Mucosa of stomach (tissue), 1 donor: Measurements from ENCODE around the gene MAGOH.

Source experiments
- H3K27me3 ChIP-seq: one replicate; pipeline ENCODE4 v1.7.0; 2013; ENCODE audit warnings: mild to moderate bottlenecking, low read length; ENCODE audit not compliant: control insufficient read depth, insufficient read depth
- H3K36me3 ChIP-seq: one replicate; pipeline ENCODE4 v1.7.0; 2013; ENCODE audit warnings: low read length; ENCODE audit not compliant: control insufficient read depth, insufficient read depth
- H3K4me1 ChIP-seq: one replicate; pipeline ENCODE4 v1.7.0; 2013; ENCODE audit warnings: mild to moderate bottlenecking, low read length; ENCODE audit not compliant: control insufficient read depth, insufficient read depth
- H3K4me3 ChIP-seq: one replicate; pipeline ENCODE4 v1.7.0; 2013; ENCODE audit warnings: low read length
- H3K9ac ChIP-seq: one replicate; pipeline ENCODE4 v1.7.0; 2013; ENCODE audit warnings: mild to moderate bottlenecking, low read length, moderate library complexity
- H3K9me3 ChIP-seq: one replicate; pipeline ENCODE4 v1.7.0; 2013; ENCODE audit warnings: mild to moderate bottlenecking, low read length, moderate library complexity; ENCODE audit not compliant: control insufficient read depth
- donor health status: Pancreatic carcinoma.

Gene MAGOH

DNA sequence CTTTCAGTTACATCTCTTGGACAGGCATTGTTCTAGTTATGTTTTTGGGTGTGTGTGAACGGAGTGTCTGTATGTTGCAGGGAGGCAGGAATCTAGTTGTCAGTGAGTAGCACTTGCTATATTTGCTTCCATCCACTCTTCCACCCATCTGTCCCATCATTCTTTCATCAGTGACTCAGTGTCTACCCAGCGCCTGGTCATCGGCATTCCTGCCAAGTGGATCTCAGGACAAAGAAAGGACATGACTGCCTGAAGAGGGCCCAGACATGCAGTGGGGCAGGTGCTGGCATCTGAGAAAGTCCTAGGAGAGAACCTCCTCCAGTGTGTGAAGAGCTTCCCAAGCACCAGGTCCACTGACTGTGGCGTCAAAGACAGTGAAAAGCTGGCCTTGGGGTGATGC, 27.3 kb upstream of the MAGOH start:
- H3K9me3 ChIP-seq: no peaks in the 10 kb centered on the region
- H3K9ac ChIP-seq: no peak overlapping the region
- H3K27me3 ChIP-seq: no peaks in the 10 kb centered on the region
- no peak overlapping the region for H3K4me3 ChIP-seq
- H3K4me1 ChIP-seq: no peaks in the 10 kb centered on the region
- H3K36me3 ChIP-seq: no peaks in the 10 kb centered on the region

DNA sequence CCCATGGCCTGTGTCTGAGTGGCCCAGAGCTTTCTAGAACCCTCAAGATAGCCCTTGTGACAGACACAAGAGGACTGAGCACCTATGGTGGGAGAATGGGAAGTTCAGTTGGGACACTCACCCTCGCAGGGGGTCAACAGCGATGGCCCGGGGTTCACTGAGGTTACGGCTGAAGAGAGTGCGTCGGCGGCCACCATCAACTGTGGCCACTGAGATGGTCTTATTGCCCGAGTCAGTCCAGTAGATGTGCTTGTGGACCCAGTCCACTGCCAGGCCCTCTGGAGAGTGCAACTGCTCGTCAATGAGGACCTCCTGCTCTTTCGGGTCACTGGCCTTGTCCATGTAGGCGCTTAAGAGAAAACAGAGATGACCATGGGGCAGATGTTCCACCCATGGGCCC, 25.7 kb upstream of the MAGOH start:
- no peak overlapping the region for H3K9ac ChIP-seq
- H3K36me3 ChIP-seq: no peaks in the 10 kb centered on the region

GRCh38 chr1:53262000-53262399, 23.7 kb upstream of the MAGOH start:
- H3K36me3 ChIP-seq: no peaks in the 10 kb centered on the region
- no peaks in the 10 kb centered on the region for H3K9me3 ChIP-seq
- H3K27me3 ChIP-seq: no peaks in the 10 kb centered on the region
- no peak overlapping the region for H3K9ac ChIP-seq
- no peak overlapping the region for H3K4me3 ChIP-seq
- H3K4me1 ChIP-seq: peaks cover 12% of the 10 kb centered on the region

More for the DNA sequence above, 25.7 kb upstream of the MAGOH start:
- Histone ChIP-seq H3K4me1 (no peaks in the 10 kb centered on the region), H3K4me3 (no peak overlapping the region), H3K27me3 (no peaks in the 10 kb centered on the region), H3K9me3 (no peaks in the 10 kb centered on the region)

DNA sequence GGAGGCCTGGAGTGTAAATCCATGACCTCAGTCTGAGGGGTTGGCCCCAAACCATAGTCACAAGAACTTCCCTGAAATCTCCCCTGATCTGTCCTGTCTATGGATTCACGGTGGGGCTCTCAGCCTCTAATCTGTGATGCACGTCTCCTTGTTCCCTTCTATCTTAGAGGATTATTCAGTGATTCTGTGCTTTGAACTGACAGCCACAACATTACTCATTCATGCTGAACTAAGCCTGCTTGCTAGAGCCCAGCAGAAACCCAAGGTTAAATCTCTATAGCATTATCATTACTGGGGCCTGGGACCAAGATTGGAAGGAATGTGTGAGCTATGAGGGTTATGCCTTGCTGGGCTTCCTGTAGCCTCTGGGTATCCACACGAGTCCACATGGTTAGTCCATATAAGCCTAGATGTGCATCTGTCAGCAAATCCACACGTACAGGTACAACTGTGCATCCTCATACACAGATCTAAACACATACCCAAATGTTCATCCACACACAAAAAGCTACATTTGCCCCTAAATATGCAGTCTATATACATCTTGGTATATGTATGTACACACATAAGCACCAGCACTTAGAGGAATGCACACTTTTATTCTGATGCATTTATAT, 22.4 kb upstream of the MAGOH start:
- H3K36me3 ChIP-seq: no peaks in the 10 kb centered on the region
- H3K4me3 ChIP-seq: no peak overlapping the region
- H3K4me1 ChIP-seq: peaks cover 17% of the 10 kb centered on the region
- H3K9ac ChIP-seq: no peak overlapping the region
- no peaks in the 10 kb centered on the region for H3K9me3 ChIP-seq
- no peaks in the 10 kb centered on the region for H3K27me3 ChIP-seq

- Histone ChIP-seq H3K27me3 (no peaks in the 10 kb centered on the region), H3K9ac (no peak overlapping the region), H3K9me3 (no peaks in the 10 kb centered on the region), H3K4me1 (peaks cover 17% of the 10 kb centered on the region), H3K36me3 (no peaks in the 10 kb centered on the region), H3K4me3 (no peak overlapping the region)
Observed at GRCh38 chr1:53259932-53260331, 21.6 kb upstream of the MAGOH start.

DNA sequence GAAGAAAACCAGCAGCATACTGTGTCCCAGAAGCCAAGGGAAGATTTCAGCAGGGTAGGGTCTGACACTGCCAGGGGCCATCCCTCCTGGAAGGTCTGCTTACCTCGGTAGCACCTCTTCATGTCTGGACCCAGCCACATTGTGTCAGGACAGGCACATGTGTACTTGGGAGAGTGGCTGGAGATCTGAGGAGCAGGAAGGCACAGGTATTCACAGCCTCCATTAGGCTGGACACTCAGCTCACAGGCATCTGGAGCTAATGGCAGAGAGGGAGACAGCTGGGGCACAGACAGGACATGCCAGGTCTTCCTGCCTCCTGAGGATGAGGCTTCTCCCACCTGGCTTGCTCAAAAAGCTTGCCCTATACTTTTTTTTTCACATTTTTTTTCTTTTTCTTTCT, 19.9 kb upstream of the MAGOH start:
- Histone ChIP-seq H3K27me3 (no peaks in the 10 kb centered on the region), H3K4me1 (peaks cover 17% of the 10 kb centered on the region), H3K4me3 (no peak overlapping the region), H3K36me3 (no peaks in the 10 kb centered on the region), H3K9me3 (no peaks in the 10 kb centered on the region), H3K9ac (no peak overlapping the region)

GRCh38 chr1:53257454-53258081, 19.2 kb upstream of the MAGOH start:
- H3K36me3 ChIP-seq: no peaks in the 10 kb centered on the region
- no peaks in the 10 kb centered on the region for H3K27me3 ChIP-seq
- H3K4me3 ChIP-seq: peak overlapping the region; percentile 9
- peaks cover 17% of the 10 kb centered on the region for H3K4me1 ChIP-seq
- no peaks in the 10 kb centered on the region for H3K9me3 ChIP-seq
- H3K9ac ChIP-seq: no peak overlapping the region

- H3K4me3 ChIP-seq: peak overlapping the region; percentile 9
- no peaks in the 10 kb centered on the region for H3K9me3 ChIP-seq
- no peaks in the 10 kb centered on the region for H3K36me3 ChIP-seq
- no peak overlapping the region for H3K9ac ChIP-seq
- no peaks in the 10 kb centered on the region for H3K27me3 ChIP-seq
- H3K4me1 ChIP-seq: peaks cover 17% of the 10 kb centered on the region
Observed at GRCh38 chr1:53256511-53257453, 18.5 kb upstream of the MAGOH start.

- H3K4me3 ChIP-seq: no peak overlapping the region
- H3K27me3 ChIP-seq: no peaks in the 10 kb centered on the region
- no peaks in the 10 kb centered on the region for H3K9me3 ChIP-seq
- no peak overlapping the region for H3K9ac ChIP-seq
- no peaks in the 10 kb centered on the region for H3K36me3 ChIP-seq
- H3K4me1 ChIP-seq: peaks cover 17% of the 10 kb centered on the region
Observed at GRCh38 chr1:53255031-53255430, 16.7 kb upstream of the MAGOH start.

- H3K4me1 ChIP-seq: peaks cover 24% of the 10 kb centered on the region
- H3K9ac ChIP-seq: no peak overlapping the region
- no peaks in the 10 kb centered on the region for H3K9me3 ChIP-seq
- H3K36me3 ChIP-seq: no peaks in the 10 kb centered on the region
- H3K27me3 ChIP-seq: no peaks in the 10 kb centered on the region
- no peak overlapping the region for H3K4me3 ChIP-seq
Observed at GRCh38 chr1:53254011-53254640, 15.8 kb upstream of the MAGOH start.

GRCh38 chr1:53250325-53250724, 12.0 kb upstream of the MAGOH start:
- Histone ChIP-seq H3K36me3 (no peaks in the 10 kb centered on the region), H3K4me3 (no peak overlapping the region), H3K9me3 (no peaks in the 10 kb centered on the region), H3K27me3 (no peaks in the 10 kb centered on the region), H3K4me1 (peaks cover 8% of the 10 kb centered on the region), H3K9ac (no peak overlapping the region)

DNA sequence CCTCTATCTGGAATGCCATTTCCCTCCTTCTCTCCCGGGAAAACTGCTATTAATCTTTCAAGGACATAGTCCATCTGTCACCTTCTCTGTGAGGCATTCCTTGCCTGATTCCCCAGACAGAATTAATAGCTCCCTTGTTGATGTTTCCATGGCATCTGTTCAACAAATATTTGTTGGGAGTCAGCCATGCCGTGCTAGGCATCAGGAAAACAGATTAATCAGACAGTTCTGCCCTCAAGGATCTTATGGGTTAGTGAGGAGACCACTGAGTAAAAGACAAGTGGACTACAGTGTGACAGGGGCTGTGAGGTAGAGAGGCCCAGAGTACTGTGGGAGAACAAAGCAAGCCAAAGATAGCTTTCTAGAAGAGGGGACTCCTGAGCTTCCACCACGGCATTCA, 11.4 kb upstream of the MAGOH start:
- Histone ChIP-seq H3K9me3 (no peaks in the 10 kb centered on the region), H3K27me3 (no peaks in the 10 kb centered on the region), H3K36me3 (no peaks in the 10 kb centered on the region), H3K9ac (no peak overlapping the region), H3K4me3 (no peak overlapping the region), H3K4me1 (peaks cover 8% of the 10 kb centered on the region)
